SK-N-SH (cell line): Measurements from ENCODE around the gene TLE5.

Source experiments
- EZH2phosphoT487 ChIP-seq: fragments of 200-600 bp; sonication (generic); IDR thresholded peaks from 2 replicates; pipeline ENCODE4 v1.6.1; 2017; ENCODE audit warnings: low read depth, mixed run types, mild to moderate bottlenecking, antibody characterized with exemption, moderate library complexity, borderline replicate concordance
- RXRA ChIP-seq: IDR thresholded peaks from 2 replicates; pipeline ENCODE4 v1.4.0; 2012; ENCODE audit warnings: low read depth, mild to moderate bottlenecking, borderline replicate concordance

DNA sequence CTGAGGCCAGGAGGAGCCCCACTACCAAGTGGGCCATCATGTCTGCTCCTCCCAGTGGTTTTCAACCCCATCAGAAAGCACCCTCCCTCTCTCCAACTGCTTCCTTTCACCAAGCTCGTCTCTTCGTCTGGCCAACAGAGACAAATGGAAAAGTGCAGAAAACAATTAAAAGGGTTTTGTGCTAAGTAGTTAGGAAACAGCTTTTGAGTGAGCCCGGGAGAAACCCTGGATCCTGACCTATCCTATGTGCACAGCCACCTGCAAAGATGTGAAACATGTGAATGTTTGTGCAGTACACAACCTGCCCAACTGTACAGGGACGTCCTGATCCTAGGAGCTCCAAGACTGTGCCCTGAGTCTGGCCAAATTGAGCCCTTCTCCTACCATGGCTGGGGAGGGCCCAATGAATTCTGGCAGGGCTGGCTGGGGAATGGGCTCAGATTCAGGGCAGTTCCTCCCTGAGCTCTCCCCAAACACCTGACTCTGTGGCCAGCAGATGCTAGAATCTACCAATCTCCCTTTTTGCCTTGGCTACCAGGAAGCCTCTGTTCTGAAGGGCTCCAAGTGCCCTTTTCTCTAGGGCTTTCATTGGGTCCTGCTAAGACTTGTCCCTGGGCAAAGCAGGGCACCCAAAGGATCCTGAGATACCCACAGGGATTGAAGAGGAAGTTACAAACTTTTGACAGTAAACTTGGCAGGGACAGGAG, 7.9 kb downstream of the TLE5 start:
- no peak for TF ChIP-seq EZH2phosphoT487
- TF ChIP-seq RXRA, result no peak
